Measurements from ENCODE around the gene BTRC.

The BTRC gene

DNA sequence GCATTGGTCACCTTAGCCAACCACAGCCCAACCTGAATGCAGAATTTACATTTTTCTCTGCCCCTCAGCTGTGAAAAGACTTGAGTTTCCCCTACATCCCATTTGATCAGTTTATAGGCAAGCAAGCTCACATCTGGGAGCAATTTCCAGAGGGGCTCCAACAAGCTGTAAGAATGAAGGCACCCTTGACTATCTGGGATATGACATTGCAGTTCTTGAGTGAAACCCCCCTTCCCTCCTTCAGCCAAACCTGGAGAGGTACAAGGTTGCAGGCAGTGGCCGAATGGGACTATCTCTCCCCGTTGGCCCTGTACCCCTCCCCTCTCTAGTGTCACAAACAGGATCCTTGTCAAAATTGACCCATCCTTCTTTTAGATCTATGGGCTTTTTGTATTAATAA, 203.6 kb downstream of the BTRC start:
- DNase-seq: no peak

DNA sequence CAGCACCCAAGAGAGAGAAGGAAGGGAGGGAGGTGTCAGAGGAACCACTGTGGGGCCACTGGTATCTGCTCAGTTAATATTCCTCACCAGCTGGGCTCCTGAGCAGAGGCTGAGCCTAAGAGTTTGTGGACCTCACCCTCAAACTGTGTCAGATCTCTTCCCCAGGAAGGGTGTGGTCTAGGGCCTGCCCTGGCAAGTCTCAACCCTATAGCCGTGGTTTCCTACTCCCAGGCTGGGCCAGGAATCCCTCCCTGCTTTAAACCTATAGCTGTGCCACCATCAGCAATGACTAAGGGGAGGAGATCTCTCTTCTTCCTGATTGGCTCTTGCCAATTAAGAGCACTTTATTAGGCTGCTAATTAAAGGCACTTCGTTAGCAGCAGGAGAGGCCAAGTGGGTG, 204.2 kb downstream of the BTRC start:
- DNase-seq: no peak

DNA sequence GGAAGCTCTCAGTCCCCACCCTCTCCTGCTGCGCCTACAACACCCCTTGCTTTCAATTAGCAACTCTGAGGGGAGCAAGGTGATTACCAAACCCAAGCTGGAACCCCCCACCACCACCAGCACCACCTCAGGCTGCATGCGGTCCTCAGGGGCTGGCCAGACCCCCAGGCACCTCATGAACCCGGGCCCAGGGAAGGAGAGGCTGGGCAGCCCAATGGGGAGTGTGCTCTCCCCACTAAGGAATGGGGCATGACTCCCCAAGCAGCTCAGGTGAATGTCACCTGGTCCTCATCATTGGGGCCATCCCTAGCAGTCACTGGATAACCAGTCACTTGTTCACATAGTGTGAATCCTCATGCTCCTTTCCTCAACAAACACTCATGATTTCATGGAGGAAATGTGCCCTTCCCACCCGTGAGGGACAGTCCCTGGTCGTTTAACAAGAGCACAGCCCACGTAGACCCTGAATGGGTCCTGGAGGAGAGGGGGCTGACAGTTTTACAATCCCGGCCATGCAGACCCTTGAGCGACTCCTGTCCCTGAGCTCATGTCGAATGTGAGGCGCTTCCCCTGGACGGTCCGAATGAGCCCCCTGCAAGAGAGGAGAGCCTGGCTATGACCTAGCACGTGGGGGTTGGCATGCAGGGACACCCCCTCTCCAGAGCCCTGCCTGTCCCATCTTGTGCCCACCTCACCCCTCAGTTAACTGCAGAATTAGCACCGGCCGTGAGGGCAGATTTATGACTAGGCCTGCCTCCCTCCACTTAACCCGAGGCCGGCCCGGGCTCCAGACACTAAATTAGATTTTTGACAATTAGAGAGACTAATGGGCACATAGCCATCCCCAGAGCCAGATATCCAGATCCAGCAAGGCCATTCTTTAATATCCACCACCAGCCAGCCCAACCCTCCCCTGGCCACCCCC, 205.0 kb downstream of the BTRC start:
- DNase-seq: no peak

DNA sequence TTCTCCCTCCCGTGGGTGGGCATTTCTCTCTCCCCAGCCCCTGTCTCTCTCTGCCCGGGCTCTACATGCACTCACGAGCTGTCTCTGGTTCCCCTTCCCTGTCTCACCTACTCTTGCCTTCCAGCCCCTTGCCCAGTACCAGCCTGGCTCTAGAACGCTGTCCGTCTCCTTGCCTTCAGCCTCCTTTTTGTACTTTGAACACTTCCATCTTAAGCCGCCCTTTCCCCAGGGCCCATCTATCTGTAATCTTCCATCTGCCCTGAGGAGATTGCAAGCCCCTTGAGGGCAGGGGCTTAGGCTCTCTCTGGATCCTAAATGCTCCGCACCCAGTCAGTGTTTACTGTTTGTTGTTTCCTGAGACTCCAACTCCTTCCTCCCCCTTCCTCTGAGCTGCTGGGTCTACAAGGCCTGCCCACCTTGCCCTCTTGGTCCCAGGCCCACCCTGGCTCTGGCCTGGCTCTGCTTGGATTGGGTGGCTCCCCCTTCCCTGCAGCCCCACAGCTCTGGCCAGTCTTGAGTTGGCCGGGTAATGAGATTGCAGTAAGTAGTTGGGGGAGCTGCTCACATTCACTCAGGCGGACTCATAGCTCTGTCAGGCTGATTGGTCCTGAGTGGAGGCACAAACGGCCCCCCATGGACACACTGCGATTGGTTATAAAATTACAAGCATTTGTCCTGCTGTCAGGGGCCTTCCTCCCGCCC, 205.8 kb downstream of the BTRC start:
- no peak for DNase-seq

DNA sequence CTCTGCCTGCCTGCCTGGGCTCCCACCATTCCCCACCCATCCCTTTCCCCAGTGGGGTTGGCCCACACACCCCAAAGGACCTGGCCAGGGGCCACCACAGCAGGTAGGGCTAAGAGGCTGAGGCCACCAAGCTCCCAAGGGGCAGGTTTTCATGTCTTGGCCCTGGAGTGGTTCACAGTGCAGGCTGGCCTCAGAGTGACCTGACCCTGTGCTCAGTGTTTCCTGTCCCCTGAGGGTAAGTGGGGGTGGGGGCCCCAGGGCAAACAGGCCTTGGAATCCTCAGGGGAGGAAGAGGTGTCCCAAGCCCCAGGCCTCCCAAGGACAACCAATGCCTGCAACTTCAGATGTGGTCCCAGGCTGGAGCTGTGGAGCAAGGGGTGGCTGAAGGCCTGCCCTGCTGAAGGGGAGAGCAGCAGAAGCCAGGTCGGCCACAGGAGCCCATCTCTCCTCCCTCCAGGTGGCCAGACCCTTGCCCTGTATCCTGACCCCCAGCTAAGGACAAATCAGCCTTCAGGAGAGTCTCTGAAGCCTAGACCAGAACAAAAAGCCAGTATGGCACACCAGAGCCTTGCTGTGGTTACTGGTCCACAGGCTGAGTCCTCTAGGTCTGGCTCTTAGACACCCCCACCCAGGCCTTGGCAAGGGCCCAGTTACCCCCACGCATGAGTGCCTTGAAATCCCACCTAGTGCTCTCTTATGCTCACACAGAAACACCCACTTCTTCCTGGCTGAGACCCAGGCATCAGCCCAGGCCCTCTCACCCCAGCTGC, 206.5 kb downstream of the BTRC start:
- DNase-seq: no peak

DNA sequence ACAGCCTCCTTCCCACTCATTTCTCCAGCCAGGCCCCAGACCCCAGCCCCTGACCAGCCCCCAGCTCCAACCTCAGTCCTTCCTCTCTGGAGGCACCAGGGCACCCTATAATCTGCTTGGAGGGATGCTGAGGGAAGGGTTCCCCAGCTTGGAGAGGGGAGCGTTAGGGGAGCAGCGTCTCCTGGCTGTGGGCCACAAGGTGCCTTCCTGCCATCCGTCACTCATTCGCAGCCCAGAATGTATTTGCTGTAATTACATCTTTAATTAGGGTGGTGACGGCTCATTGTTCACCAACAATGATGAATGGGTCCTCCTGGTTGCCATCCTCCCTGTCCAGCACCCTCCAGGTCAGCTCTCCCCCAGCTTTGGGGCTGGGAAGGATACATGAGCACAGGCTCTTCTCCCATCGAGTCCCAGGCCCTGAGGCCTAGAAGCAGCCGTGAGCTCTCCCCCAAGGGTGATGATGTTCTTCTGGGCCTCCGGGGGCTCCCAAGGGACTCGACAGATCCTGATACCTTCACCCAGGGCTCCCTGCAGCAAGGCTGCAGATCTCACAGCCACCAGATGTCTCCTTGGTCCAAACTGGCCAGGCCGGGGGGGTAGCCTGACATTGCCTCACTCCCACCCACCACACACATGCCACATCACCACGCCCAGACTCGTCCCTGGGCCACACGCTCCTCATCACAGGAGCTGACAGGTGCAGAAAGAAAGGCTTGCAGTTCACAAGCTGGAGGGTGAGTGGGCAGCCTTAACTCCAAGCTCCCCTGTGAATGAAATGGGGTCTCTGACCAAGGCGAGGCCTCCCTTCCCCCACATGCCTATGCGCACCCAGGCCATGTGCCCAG, 207.3 kb downstream of the BTRC start:
- DNase-seq: peak; percentile 39

DNA sequence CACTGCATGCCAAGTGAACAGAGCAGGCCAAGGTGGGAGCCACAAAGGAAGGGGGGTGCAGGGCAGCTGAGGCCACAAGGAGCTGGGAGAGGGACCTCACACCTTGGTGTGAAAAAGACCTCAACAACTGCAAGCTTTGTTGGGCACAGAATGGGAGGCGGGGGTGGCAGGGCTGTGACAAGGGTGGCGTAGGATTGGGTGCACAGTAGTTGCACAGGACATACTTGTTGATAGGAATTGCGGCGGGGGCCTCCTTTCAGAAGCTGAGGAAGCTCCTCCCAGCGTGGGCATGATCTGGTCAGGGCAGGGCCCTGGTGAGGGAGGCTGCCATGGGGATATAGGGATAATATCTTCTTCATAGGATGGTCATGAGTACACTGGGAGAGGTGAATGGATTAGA, 208.3 kb downstream of the BTRC start:
- no peak for DNase-seq

DNA sequence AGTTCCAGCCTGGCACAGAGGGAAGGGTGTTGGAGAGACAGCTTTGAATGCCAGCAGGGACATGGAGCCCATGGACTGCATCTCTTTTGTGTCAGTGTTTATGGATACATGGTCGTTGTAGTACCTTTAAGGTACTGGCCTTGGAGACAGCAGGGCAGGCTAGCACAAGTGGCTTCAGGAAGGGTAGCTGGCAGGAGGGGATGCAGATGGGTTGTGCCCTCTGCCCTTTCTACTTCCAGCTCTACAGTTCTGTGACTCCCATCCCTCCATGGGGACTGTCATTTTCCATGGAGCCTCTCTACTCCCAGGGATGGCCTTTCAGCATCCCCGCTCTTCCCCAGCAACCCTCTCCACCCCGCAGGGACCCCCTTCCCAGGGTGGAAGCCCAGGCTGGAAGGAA, 209.0 kb downstream of the BTRC start:
- no peak for DNase-seq

DNA sequence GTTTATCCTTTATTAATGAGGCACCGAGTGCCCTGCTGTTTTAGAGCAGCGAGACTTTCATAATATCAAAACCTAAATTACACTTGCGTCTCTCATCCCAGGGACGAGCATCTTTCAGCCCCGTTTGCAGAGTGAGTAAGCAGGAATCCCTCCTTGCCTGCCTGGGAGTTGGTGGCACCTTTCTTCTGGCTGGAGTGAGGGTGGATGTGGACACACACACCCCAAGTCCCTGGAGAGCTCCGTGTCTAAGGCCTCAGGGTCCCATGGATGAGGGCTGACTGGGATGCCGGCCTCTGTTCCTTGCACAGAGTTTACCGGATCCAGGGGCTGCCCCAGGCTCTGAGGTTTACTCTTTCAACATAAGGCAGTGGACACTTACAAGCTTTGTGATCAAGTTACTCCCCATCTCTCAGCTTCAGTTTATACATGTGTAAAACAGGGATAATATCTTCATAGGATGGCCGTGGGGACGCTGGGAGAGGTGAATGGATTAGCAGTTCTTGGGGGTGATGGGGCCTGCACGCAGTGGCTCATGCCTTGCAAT, 209.6 kb downstream of the BTRC start:
- DNase-seq: no peak

DNA sequence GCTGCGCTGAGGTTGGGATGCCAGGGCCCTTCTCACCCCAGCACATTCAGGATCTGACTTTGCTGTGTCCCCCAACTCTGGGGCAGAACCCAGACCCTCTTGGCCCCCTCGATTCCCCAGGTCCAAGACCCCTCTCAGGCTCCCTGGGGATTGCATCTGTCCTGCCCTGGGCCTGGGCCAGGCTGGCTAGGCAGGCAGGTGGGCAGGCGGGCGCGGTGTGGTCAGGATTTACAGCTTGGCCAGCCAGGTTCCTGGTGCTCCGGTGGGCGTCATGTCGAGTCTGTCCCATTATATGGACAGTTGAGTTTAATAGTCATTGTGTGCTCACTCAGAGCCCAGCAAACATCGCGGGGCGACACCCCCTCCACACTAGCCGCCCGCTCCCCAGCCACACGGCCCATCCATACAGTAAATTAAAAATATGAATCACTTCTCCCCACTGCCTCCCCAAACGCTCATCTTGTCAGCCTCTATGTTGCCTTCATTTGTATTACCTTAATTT, 210.6 kb downstream of the BTRC start:
- DNase-seq: no peak

DNA sequence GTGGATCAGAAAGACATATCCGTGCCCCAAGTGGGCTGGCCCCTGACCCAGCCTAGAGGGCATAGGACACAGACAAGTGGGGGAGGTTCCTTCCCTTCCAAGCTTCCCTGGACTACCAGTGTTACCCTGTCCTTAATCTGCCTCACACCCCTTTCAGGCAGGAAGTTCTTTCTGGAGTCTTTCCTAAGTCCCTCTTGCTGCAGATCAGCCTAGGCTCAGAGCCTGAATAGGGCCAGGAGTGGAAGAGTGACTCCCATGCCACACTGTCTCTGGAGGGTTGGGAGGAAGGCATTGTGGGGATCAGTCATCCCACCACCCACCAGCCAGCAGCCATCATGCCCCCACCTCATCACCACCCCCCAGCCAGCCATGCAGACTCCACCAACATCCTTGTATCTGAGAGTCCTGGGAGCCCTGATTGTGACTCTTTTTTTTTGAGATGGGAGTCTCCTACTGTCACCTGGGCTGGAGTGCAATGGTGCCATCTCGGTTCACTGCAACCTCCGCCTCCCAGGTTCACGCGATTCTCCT, 211.5 kb downstream of the BTRC start:
- no peak for DNase-seq

DNA sequence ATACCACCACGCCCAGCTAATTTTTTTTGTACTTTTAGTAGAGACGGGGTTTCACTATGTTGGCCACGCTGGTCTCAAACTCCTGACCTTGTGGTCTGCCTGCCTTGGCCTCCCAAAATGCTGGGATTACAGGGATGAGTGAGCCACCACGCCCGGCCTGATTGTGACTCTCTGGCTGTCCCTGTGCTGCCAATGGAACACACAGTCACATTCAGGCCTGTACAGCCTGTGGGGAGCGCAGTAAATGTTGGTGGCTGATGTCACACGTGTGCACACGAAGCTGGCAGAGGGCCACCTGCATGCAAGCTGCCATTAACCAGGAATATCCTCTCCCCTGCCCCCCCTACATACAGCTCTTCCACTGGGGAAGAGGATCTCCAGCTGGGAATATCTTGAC, 212.0 kb downstream of the BTRC start:
- no peak for DNase-seq

DNA sequence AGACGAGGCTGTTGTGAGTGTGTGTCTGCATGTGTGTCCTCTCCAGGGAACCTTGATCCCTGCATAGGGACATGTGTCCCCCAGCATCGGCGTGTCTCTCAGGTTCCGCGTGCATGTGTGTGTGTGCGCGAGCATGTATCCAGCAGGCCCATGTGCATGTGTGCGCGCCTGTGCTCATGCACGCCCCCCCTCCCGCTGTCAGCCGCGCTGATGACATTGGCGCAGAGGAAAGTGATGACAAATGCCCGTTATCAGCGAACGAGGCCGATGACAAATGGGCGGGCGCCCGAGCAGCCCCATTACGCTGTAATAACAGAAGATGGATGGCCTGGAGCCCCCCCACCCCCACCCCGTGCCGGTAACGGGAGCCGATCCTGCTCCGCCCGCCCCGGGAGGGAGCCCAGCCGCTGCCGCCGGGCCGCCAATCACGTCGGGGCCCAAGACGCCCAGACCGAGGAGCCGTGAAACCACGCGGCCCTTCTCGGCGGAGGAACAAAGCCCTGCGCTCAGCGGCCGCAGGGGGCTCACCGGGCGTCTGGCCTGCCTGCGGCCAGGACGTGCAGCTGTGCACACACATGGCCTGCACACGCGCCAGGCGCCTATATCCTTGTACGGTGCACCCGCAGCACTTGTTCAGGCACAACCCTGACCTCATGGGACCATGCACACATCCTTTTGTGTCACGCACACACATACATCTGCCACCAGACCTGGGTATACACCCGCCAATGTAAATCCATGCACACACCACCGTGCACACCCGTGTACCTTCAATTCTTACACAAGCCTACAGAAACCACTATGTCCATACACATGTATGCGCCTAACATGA, 212.6 kb downstream of the BTRC start:
- peak; percentile 41 for DNase-seq

DNA sequence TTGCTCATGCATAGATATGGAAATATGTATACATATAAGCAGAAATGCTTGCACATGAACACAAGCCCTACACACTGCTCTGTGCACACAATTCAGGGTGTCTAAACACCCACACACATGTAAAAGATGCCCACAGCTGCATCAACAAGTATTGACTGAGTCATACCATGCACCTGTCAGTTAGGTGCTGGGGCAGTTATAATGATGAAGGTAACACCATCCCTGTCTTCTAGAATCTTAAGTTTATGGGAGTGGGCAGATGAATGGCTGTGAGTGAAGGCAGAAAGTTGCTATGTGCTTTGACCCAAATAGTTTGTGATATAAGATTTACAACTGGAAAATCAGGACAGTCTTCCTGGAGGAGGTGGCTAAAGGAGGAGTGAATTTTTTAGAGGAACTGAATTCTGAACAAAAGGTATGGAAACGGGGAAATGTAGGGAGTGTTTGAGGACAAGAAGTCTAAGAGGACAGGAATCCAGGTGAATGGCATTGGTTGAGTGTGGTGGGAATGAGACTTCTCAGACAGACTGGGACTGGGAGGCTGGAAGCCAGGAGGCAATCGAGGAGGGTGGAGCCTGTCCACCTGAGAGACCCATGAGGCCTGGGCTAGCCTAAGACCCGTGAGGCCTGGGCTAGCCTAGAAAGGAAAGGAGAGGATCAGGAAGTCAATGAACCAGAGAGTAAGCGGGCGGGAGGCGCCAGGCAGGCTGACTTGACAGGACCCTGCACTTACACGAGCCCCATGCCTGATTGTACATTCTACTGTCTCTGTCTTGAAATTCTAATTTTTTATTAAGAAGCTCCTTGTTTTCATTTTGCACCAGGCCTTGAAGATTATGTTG, 213.4 kb downstream of the BTRC start:
- no peak for DNase-seq

DNA sequence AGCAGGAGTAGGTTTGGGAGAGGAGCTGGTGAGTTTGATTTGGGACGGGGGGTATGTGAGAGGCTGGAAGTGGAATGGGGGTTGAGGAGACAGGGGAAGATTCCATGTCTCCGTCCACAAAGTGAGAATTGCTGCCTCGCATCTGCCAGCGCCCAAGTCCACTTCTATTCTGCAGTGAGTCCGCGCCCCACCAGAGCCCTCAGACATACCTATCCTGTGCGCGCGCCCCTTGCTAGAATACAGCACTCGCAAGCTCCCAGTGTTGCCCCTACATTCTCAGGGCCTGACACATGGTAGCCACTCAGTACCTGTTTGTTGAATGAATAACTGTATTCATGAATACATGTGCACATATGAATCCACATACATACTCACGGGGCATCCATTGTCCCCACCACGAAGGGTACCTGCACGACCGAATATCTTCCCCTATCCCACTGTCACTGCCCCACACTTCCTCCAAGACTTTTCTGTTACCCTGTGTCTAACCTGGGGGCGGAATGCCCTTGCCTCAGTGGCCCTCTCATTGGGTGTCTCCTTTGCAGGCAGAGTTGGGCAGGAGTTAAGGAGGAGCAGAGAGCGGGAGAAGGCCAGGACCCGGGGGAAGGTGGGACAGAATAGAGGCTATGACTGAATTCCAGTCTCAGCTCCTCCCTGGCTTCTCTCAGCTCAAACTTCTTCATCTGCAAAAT, 214.2 kb downstream of the BTRC start:
- no peak for DNase-seq

DNA sequence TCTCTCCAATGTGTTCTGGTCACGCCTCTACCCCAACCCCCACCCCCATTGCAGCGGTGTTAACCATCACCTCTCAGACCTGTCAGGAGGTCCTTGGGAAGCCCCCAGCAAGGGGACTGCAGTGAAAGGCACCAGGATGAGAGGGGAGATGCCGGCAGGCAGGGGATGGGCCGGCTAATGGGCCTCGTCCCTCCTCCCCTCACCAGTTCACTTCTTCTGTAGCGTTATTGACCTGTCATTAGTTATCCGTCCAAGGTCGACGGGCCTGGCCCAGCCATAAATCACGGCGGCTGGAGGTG, 215.3 kb downstream of the BTRC start:
- no peak for DNase-seq

DNA sequence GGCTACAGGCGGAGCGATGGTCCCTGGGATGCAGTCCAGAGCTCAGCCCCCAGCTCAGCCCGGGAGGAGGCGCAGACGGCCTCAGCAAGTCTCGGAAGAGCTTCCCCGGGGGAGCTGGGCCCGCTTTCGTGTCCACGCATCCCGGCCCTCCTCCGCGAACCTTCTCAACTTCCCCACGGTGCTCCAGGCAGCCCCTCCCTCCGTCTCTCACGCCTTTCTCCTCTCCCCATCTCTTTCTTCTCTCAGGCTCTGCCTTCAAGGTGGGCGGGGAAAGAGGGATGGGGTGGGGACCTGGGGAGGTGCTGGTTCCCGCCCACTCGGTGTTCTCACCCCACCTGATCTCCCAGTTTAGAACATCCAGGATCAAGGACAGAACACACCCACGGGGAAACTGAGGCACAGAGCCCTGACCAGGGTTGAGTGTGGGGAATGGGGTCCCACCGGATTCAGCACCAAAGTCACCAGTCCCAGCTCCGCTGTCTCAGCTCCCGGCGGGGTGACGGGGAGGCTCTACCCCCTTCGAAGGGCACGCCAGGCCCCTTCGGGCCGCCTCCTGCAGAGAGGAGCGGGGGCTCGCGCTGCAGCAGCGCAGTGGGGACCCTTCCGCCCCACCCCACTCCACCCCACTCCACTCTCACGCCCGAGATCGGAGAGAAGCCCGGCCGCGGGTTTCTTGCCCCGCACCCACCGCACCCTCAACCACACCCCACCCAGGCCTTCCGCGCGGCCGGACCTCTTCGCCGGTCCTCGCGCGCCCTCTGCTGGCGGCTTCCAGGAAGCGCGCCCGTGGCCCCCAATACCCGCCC, 215.9 kb downstream of the BTRC start:
- DNase-seq: peak; percentile 77

DNA sequence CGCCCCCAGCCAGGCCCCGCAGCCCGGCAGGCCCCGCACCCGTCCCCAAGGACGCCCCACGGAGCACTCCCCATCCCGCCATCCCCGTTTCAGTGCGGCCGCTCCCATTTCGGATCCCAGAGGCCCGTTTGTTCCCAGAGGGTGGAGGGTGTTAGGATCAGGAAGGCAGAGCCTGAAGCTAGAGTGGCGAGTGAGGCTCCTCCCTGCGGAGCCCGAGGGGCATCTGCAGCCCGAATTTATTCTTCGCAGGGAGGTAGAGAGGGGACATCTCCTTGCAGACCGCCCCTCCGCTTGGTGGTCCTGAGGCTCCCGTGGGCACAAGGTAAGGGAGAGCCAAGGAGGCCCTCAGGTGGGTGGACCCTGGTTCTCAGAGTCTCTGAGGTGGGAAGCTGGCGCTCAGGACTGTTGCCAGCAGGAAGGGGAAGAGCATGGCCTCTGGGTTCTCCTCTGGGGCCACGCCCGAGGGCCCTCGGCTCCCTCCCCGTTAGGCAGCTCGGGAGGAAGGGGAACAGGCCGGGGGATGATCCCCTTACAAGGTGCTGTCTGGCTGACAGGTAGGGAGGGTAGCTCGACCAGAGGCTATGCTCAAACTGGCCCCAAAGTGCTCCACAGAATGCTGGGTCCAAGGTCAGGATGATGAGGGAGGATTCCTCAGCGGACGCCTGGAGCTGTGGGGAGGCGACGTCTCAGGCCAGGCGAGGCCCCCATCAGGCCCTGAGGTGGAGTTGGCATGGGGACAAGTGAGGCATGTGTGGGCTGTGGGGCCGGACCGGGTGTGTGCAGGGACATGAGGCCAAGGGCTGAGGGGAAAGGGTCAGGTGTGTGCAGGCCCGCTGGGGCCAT, 216.7 kb downstream of the BTRC start:
- DNase-seq: no peak
